Bladder microvascular endothelial cell (primary cell): ENCODE data around the gene TMEM126B. TPM values are rescaled to one million over a fixed set of nuclear protein-coding genes. Genes with fewer than 3 reads are reported as not detected.

Experiments
- total RNA-seq: library from RNA; depleted of rRNA; stranded (reverse); fragments of >200 nt; gene quantifications from 2 replicates; pipeline ENCODE4 v1.2.3, GENCODE V29; 2014

The TMEM126B gene
- 37.6 and 47.2 TPM in 2 replicates for total RNA-seq

DNA sequence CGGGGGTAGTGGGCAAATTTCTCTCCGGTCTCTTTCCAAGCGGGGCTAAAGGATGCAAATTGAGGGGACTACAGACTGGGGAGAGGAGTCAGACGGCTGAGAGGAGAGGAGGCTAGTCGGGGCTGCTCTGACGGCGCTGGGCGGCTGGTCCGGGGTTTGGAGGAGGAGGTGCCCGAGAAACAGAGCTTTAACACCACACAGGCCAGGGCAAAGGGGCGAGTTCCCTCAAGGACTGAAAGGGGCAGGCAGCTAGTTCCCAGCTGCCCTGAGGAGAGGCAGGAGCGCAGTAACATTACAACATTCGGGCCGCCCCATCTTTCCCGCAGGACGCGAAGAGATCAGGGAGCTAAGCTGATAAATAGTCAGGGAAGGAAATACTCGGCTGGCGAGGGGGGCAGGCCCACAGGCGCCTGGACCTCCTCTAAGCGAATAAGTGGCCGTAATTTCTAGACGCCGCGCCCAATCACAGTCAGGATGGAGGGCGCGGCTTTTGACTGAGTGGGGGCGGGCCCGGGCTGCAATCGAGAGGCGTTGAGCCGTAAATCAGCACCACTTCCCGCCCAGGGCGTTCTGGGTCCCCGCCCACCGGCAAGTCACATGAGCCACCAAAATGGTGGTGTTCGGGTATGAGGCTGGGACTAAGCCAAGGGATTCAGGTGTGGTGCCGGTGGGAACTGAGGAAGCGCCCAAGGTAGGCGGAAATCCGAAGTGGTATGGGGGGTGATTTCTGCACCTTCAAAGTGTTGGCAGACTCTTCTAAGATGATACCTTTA lies at the start of gene TMEM126B:
TMEM126B (plus strand) TSS at position 596 of the 773 bp plus-strand sequence; CDS start at position 611, 15 bp downstream.

DNA sequence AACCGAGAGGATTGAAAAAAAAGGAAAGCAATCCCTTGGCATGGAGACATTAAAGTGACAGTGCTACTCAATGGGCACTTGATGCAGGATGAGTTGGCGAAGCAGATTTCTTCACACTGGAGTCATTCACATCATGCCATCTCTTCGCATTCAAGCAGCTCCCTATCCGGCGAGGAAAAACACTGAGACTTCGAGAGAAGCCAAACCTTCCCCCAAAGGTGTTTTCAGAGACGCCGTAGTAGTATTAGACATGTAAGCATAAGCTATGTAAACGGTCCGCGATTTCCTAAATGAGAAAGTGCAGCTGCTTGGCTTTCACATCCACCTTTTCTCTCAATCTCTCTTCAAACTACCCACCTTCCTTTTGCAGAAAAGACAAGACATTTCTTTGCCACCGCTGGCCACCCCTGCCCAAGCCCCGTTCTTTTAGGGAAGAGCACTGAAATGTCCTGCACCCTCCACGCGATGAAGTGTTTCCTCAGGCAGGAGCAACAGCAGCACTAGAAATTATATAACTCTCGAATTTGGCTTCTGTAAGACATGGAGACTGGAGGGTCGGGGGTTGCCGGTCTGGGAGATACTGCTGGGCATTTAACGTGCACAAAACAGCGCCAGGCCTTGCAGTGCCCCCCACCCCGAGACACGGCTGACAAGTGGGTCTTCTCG lies 928 bp upstream of the TMEM126B start, which contains the start of gene DLG2:
DLG2 (minus strand) TSS at position 13 of the 666 bp plus-strand sequence.

DNA sequence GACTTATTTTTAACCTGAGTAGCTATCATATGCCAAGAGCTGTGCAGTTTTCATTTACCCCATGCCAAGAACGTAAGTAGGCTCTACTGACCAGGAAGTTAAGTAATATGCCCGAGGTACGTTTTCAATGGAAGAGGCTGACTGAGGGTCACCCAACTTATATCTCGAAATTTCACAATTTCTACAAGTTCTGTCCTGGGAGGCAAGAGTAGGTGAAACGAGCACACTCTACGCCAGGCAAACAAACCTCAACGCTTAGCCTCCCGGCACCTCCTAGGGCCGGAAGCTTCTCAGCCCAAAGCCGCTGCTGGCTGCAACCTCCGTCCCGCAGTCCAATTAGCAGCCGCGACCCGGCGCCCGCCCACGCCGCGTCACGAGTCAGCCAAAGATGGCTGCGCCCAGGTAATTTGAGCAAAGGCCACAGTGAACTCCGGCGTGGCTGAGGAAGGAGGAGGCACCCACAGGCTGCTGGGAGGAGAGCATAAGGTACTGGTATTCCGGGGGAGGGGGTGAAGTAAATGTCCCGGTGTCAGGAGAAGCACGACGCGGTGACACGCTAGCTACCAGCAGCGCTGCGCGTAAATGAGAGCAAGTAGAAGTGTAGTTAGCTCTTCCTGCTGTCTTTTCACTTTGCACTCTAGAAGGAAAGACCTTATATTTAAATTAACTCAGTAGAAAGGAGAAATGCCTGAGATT lies 19.4 kb downstream of the TMEM126B start, which contains the start of gene TMEM126A:
TMEM126A (plus strand) TSS at position 364 of the 696 bp plus-strand sequence. CDS start 2,289 bp downstream, outside the sequence.

DNA sequence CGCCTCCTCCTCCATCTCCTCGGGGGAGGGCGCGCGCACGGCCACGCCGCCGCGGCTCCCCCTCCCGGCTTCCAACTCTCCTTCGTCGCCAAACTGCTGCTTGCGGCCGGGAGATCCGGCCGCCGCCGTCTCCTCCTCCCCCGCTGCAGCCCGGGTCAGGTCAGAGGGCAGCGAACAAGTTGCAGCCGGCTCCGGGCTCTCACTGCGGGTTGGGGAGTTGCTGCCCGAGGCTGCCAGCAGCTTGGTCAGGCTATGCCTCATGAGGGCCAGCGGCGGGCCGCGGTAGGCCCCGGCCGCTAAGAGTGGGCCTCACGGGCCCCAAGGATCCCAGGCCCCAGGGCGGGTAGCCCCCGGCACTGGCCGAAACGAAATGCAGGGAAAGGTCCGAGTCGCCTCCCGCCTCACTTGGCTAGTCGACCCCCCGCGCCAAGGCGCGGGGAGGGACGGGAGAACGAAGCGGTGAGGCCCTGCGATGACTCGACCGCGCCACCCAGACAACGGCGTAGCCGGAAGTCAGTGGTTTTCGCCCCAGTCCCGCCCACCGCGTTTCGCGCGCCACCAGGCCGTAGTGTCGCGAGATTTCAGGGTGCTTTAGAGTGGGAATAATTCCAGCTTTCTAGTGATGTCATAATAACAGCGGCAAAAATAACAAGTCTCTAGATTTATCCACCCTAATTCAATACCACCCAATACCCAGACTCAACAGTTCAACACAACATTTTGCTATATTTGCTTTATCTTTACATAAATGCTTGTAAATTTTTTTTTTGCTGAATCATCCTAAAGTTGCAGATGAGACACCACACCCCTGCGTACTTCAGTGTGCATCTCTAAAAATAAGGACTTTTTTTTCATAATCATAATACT lies 36.5 kb downstream of the TMEM126B start, which contains the start of gene CREBZF:
CREBZF (minus strand) TSS at position 515 of the 867 bp plus-strand sequence; CDS start at position 261, 254 bp downstream.

DNA sequence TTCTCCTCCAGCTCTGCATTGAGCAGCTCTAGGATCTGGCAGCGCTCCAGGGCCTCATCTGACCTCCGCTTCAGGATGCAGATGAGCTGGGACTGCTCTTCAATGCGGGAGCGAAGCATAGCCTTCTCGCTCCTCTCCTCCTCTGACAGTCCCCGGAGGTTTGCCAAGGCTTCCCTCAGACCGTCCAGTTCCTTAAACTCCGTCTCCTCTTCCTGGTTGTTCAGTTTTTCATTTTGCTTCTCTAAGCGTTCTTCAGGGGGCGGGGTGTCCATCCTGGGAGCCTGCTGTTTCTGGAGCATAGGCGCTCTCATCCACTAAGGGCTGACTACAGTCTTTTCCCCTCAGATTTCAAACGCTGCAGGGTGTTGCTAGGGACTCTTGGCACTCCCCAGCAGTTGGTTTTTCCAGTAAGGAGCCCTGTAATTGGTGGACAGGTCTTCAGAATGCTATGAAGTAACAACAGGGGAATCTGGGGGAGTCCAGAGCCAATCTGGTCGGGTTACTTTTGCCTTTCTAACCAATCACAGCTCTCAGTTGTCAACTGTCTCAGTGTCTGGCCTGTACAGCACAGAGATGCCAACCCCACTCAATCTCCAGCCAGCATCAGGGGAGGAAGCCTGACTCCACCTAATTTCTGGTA lies 57.5 kb downstream of the TMEM126B start, which contains the start of gene CCDC89:
CCDC89 (minus strand) TSS at position 376 of the 640 bp plus-strand sequence; CDS start at position 311, 65 bp downstream.

Other genes with a start within 250 kb of the TMEM126B start
- gene DLG2, start 1.2 kb upstream of the TMEM126B start, total RNA-seq = 0.49 and 0.76 TPM in 2 replicates
- gene TMEM126A, start 19.4 kb downstream of the TMEM126B start, total RNA-seq = 29.6 and 32.2 TPM in 2 replicates
- gene CREBZF, start 36.5 kb downstream of the TMEM126B start, total RNA-seq = 26.9 and 40.5 TPM in 2 replicates
- gene CCDC89, start 57.6 kb downstream of the TMEM126B start, total RNA-seq = 0.13 and 0.32 TPM in 2 replicates
- 0.49 and 6.0 TPM in 2 replicates for gene SYTL2, start 182.5 kb downstream of the TMEM126B start, total RNA-seq
- not detected in 2 replicates for gene CCDC83, start 226.8 kb downstream of the TMEM126B start, total RNA-seq